HepG2 (cell line): ENCODE data around the gene KLHL21. TPM values are rescaled to one million over a fixed set of nuclear protein-coding genes. Genes with fewer than 3 reads are reported as not detected.

Experiments used
- CC2D1A ChIP-seq: sonication (generic); formaldehyde crosslinking; IDR thresholded peaks from 2 replicates; pipeline ENCODE4 v1.8.1; 2023; ENCODE audit warnings: mild to moderate bottlenecking, missing genetic modification reagents
- CHD2 ChIP-seq: IDR thresholded peaks from 2 replicates; pipeline ENCODE4 v1.6.1; 2011; ENCODE audit warnings: low read depth, low read length, improper control_type of control experiment
- EP300 ChIP-seq, 3 experiments: sonication (generic) in 1 of 3; formaldehyde crosslinking in 1 of 3; IDR thresholded peaks; 2 replicates each; pipeline versions ENCODE4 v1.5.1 to v1.6.1; 2011 to 2020; ENCODE audit warnings: low read depth in 2 of 3, low read length in 2 of 3, borderline replicate concordance in 1 of 3, improper control_type of control experiment in 1 of 3, mild to moderate bottlenecking in 1 of 3, missing genetic modification reagents in 1 of 3, moderate library complexity in 1 of 3
- HCFC1 ChIP-seq: fragments of 150-350 bp; IDR thresholded peaks from 2 replicates; pipeline ENCODE4 v1.6.1; 2014; ENCODE audit warnings: low read depth, low read length
- ISX ChIP-seq: sonication (generic); formaldehyde crosslinking; conservative IDR thresholded peaks from 2 replicates; pipeline ENCODE4 v1.5.0; 2020; ENCODE audit warnings: missing genetic modification reagents
- NBN ChIP-seq: fragments of 450-650 bp; conservative IDR thresholded peaks from 2 replicates; pipeline ENCODE4 v1.6.1; 2017
- NFE2 ChIP-seq: sonication (generic); formaldehyde crosslinking; IDR thresholded peaks from 2 replicates; pipeline ENCODE4 v1.4.0; 2020; ENCODE audit warnings: missing genetic modification reagents
- RELA ChIP-seq: sonication (generic); formaldehyde crosslinking; IDR thresholded peaks from 2 replicates; pipeline ENCODE4 v1.4.0; 2020; ENCODE audit warnings: missing genetic modification reagents
- ZBTB1 ChIP-seq: sonication (generic); formaldehyde crosslinking; IDR thresholded peaks from 2 replicates; pipeline ENCODE4 v1.4.0; 2020; ENCODE audit warnings: missing genetic modification reagents, borderline replicate concordance
- ZNF205 ChIP-seq: IDR thresholded peaks from 2 replicates; pipeline ENCODE4 v1.6.1; 2018; ENCODE audit warnings: missing biosample characterization, missing genetic modification reagents
- ZNF589 ChIP-seq: sonication (generic); formaldehyde crosslinking; conservative IDR thresholded peaks from 2 replicates; pipeline ENCODE4 v1.8.0; 2022; ENCODE audit warnings: mild to moderate bottlenecking, moderate library complexity, missing genetic modification reagents
- ZNF746 ChIP-seq: sonication (generic); formaldehyde crosslinking; IDR thresholded peaks from 2 replicates; pipeline ENCODE4 v1.8.0; 2022; ENCODE audit warnings: mild to moderate bottlenecking, missing genetic modification reagents
- ZNF773 ChIP-seq: sonication (generic); formaldehyde crosslinking; IDR thresholded peaks from 2 replicates; pipeline ENCODE4 v1.4.0; 2020; ENCODE audit warnings: missing genetic modification reagents, borderline replicate concordance
- polyA plus RNA-seq, 8 experiments: library from polyadenylated mRNA; depleted of rRNA in 3 of 8; stranded (reverse) in 7 of 8; unstranded in 1 of 8; fragments of >200 nt; fragmentation: Illumina TruSeq in 4 of 8; extraction: Trizol in 4 of 8; gene quantifications; 2 replicates each; pipeline versions ENCODE4 v1.2.1 to v1.2.3, GENCODE V29; 2011 to 2016; ENCODE audit warnings: low read depth in 4 of 8, missing spikeins in 1 of 8, mixed read lengths in 1 of 8; ENCODE audit not compliant: insufficient read depth in 1 of 8
- total RNA-seq, 5 experiments: library from RNA; depleted of rRNA; stranded (reverse); fragments of >200 nt; fragmentation: Illumina TruSeq; extraction: Trizol; gene quantifications; 2 replicates each; pipeline ENCODE4 v1.2.3, GENCODE V29; 2016; ENCODE audit warnings: low read depth in 1 of 5
- TF ChIP-seq, protein P1 (sequence below): sonication (generic); formaldehyde crosslinking; IDR thresholded peaks from 2 replicates; pipeline ENCODE4 v1.5.1; 2020; ENCODE audit warnings: mild to moderate bottlenecking, missing genetic modification reagents, borderline replicate concordance
- TF ChIP-seq, protein P2 (sequence below): IDR thresholded peaks from 2 replicates; pipeline ENCODE4 v1.6.1; 2016; ENCODE audit warnings: missing genetic modification reagents, missing compliant biosample characterization
- TF ChIP-seq, protein P3 (sequence below): sonication (generic); formaldehyde crosslinking; IDR thresholded peaks from 2 replicates; pipeline ENCODE4 v1.4.0; 2020; ENCODE audit warnings: low read depth, mild to moderate bottlenecking, missing genetic modification reagents
- TF ChIP-seq, protein P4 (sequence below): sonication (generic); formaldehyde crosslinking; IDR thresholded peaks from 2 replicates; pipeline ENCODE4 v1.4.0; 2020; ENCODE audit warnings: mild to moderate bottlenecking, missing genetic modification reagents
- TF ChIP-seq, protein P5 (sequence below): IDR thresholded peaks from 2 replicates; pipeline ENCODE4 v1.6.1; 2012; ENCODE audit warnings: low read length, improper control_type of control experiment

Gene KLHL21
- total and polyA plus RNA-seq, 2 of the 13 experiments (the other 11 are each of a cell fraction or from before 2014, with no cell fraction given), result 14.8 to 25.0 TPM

DNA sequence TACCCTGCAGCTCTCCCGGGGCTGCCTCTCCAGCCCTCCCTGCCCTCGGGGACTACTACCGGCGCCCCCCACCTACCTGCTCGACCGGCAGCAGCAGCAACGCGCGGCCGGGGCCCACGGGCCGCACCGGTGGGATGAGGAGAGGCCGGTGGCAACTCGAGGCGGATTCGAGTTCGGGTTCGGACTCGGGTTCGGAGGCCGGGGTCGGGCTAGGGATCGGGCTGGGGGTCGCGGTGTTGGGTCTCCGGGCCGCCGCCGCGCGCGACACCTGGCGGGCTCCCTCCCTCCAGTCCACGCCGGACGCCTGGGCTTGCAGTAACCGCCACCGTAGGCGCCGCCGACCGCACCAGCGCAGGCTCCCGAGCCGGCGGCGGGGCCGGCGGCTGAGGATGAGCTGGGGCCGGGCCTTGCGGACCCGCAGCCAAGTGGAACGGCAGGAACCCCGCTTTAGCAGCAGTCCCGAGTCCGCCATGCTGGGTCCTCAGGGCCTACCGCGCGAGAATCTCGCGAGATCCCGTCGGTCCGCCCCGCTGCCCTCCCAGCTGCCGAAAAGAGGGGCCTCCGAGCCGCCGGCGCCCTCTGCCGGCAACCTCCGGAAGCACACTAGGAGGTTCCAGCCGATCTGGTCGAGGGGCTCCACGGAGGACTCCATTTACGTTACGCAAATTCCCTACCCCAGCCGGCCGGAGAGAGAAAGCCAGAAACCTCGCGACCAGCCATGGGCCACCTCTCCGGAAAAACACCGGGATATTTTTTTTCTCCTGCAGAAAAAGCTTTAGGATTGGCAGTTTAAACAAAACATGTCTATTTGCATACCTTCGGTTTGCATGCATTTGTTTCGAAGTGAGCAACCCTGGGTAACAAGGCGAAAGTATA, 48.4 kb downstream of the KLHL21 start, which contains the start of gene NOL9 (continued):
- no peak for TF ChIP-seq ZNF589 (CRISPR knock-in tag)
- TF ChIP-seq EP300 (IDR thresholded peaks at IDR 0.05; ENCODE audit: low read depth in 2 of 2, low read length in 2 of 2), result peak in 1 of 2 experiments; percentile 17; a peak in 1 of 4 replicates
- no peak; the same call in 1 of the 2 replicates for TF ChIP-seq EP300 (CRISPR knock-in tag; IDR thresholded peaks at IDR 0.05; ENCODE audit: borderline replicate concordance)
- peak; percentile 60; the same call in 1 of the 2 replicates for TF ChIP-seq HCFC1
- TF ChIP-seq ZBTB1 (CRISPR knock-in tag), result no peak
- 0 out of 2 replicates have a peak, but pooled peaks have one; percentile 41 for TF ChIP-seq ZNF205 (CRISPR knock-in tag)
- TF ChIP-seq RELA (CRISPR knock-in tag), result 0 out of 2 replicates have a peak, but pooled peaks have one; percentile 44
- TF ChIP-seq, protein P1, sequence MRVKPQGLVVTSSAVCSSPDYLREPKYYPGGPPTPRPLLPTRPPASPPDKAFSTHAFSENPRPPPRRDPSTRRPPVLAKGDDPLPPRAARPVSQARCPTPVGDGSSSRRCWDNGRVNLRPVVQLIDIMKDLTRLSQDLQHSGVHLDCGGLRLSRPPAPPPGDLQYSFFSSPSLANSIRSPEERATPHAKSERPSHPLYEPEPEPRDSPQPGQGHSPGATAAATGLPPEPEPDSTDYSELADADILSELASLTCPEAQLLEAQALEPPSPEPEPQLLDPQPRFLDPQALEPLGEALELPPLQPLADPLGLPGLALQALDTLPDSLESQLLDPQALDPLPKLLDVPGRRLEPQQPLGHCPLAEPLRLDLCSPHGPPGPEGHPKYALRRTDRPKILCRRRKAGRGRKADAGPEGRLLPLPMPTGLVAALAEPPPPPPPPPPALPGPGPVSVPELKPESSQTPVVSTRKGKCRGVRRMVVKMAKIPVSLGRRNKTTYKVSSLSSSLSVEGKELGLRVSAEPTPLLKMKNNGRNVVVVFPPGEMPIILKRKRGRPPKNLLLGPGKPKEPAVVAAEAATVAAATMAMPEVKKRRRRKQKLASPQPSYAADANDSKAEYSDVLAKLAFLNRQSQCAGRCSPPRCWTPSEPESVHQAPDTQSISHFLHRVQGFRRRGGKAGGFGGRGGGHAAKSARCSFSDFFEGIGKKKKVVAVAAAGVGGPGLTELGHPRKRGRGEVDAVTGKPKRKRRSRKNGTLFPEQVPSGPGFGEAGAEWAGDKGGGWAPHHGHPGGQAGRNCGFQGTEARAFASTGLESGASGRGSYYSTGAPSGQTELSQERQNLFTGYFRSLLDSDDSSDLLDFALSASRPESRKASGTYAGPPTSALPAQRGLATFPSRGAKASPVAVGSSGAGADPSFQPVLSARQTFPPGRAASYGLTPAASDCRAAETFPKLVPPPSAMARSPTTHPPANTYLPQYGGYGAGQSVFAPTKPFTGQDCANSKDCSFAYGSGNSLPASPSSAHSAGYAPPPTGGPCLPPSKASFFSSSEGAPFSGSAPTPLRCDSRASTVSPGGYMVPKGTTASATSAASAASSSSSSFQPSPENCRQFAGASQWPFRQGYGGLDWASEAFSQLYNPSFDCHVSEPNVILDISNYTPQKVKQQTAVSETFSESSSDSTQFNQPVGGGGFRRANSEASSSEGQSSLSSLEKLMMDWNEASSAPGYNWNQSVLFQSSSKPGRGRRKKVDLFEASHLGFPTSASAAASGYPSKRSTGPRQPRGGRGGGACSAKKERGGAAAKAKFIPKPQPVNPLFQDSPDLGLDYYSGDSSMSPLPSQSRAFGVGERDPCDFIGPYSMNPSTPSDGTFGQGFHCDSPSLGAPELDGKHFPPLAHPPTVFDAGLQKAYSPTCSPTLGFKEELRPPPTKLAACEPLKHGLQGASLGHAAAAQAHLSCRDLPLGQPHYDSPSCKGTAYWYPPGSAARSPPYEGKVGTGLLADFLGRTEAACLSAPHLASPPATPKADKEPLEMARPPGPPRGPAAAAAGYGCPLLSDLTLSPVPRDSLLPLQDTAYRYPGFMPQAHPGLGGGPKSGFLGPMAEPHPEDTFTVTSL (CRISPR knock-in tag), result no peak
- TF ChIP-seq, protein P2, sequence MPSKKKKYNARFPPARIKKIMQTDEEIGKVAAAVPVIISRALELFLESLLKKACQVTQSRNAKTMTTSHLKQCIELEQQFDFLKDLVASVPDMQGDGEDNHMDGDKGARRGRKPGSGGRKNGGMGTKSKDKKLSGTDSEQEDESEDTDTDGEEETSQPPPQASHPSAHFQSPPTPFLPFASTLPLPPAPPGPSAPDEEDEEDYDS (CRISPR knock-in tag), result no peak; the same call in 1 of the 2 replicates
- TF ChIP-seq NBN, result no peak
- no peak for TF ChIP-seq CC2D1A (CRISPR knock-in tag)
- peak; percentile 69; the same call in 1 of the 2 replicates for TF ChIP-seq ZNF773 (CRISPR knock-in tag)
- TF ChIP-seq, protein P3, sequence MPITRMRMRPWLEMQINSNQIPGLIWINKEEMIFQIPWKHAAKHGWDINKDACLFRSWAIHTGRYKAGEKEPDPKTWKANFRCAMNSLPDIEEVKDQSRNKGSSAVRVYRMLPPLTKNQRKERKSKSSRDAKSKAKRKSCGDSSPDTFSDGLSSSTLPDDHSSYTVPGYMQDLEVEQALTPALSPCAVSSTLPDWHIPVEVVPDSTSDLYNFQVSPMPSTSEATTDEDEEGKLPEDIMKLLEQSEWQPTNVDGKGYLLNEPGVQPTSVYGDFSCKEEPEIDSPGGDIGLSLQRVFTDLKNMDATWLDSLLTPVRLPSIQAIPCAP (CRISPR knock-in tag), result no peak
- TF ChIP-seq, protein P4, sequence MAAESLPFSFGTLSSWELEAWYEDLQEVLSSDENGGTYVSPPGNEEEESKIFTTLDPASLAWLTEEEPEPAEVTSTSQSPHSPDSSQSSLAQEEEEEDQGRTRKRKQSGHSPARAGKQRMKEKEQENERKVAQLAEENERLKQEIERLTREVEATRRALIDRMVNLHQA (CRISPR knock-in tag), result no peak
- TF ChIP-seq, protein P5, sequence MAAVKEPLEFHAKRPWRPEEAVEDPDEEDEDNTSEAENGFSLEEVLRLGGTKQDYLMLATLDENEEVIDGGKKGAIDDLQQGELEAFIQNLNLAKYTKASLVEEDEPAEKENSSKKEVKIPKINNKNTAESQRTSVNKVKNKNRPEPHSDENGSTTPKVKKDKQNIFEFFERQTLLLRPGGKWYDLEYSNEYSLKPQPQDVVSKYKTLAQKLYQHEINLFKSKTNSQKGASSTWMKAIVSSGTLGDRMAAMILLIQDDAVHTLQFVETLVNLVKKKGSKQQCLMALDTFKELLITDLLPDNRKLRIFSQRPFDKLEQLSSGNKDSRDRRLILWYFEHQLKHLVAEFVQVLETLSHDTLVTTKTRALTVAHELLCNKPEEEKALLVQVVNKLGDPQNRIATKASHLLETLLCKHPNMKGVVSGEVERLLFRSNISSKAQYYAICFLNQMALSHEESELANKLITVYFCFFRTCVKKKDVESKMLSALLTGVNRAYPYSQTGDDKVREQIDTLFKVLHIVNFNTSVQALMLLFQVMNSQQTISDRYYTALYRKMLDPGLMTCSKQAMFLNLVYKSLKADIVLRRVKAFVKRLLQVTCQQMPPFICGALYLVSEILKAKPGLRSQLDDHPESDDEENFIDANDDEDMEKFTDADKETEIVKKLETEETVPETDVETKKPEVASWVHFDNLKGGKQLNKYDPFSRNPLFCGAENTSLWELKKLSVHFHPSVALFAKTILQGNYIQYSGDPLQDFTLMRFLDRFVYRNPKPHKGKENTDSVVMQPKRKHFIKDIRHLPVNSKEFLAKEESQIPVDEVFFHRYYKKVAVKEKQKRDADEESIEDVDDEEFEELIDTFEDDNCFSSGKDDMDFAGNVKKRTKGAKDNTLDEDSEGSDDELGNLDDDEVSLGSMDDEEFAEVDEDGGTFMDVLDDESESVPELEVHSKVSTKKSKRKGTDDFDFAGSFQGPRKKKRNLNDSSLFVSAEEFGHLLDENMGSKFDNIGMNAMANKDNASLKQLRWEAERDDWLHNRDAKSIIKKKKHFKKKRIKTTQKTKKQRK, result no peak
- TF ChIP-seq ZNF746 (CRISPR knock-in tag), result no peak; the same call in 1 of the 2 replicates
- TF ChIP-seq NFE2, result no peak
- peak; percentile 99 for TF ChIP-seq CHD2
- TF ChIP-seq ISX (CRISPR knock-in tag), result peak; percentile 73; the same call in 1 of the 2 replicates
